ENCODE data around the gene CCL13.

CCL13 gene

DNA sequence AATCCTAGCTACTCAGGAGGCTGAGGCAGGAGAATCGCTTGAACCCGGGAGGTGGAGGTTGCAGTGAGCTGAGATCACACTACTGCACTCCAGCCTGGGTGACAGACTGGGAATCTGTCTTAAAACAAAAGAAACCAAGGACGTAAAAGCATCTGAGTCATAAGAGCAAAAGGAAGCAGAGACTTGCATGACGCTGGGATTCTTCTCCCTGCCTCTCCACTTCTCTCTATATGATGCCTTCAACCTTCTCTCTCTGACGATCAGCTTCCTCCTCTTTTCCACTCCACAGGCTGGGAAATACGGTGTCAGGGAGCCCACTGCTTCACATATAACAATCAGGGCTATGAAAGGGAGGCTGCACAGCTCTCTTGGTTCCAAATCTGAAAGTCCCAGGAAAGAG, 49.9 kb downstream of the CCL13 start:
- TF ChIP-seq, protein P1, sequence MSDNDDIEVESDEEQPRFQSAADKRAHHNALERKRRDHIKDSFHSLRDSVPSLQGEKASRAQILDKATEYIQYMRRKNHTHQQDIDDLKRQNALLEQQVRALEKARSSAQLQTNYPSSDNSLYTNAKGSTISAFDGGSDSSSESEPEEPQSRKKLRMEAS (IDR thresholded peaks at IDR 0.05), result no peak

Measured in Ishikawa (cell line).